NOMO-1 treated with dmso at 0.1 percent for 144 hours (cell line): ENCODE results near the gene UBE2S.

Source experiments
- DNase-seq: peaks from one replicate; lab custom pipeline; 2025; ENCODE audit not compliant: unreplicated experiment; lab: John Stamatoyannopoulos, UW

Gene UBE2S

GRCh38 chr19:55384920-55385723 lies 22.5 kb downstream of the UBE2S start:
- peak; percentile 94 for DNase-seq

- DNase-seq: peak; percentile 25
Observed at GRCh38 chr19:55384131-55384919, 23.3 kb downstream of the UBE2S start, which contains the start of gene TMEM238. Gene TMEM238 (minus strand): TSS chr19:55384292. CDS start chr19:55384259, 33 bp downstream.

- peak; percentile 60 for DNase-seq
Observed at GRCh38 chr19:55383279-55384130, 24.1 kb downstream of the UBE2S start.

GRCh38 chr19:55382522-55383054 lies 25.0 kb downstream of the UBE2S start:
- no peak for DNase-seq

GRCh38 chr19:55382013-55382412 lies 25.6 kb downstream of the UBE2S start:
- no peak for DNase-seq

GRCh38 chr19:55379174-55379573 lies 28.4 kb downstream of the UBE2S start:
- DNase-seq: no peak

GRCh38 chr19:55377356-55378131 lies 30.0 kb downstream of the UBE2S start:
- no peak for DNase-seq

GRCh38 chr19:55376241-55376933 lies 31.2 kb downstream of the UBE2S start, which contains the start of gene TMEM190:
Gene TMEM190 (plus strand): TSS chr19:55376826. CDS start chr19:55376854, 28 bp downstream.
- DNase-seq: no peak

GRCh38 chr19:55373993-55374757 lies 33.4 kb downstream of the UBE2S start:
- no peak for DNase-seq

- no peak for DNase-seq
Observed at GRCh38 chr19:55373306-55373992, 34.1 kb downstream of the UBE2S start.

GRCh38 chr19:55372316-55373081 lies 35.1 kb downstream of the UBE2S start:
- no peak for DNase-seq

- DNase-seq: no peak
Observed at GRCh38 chr19:55370305-55370988, 37.1 kb downstream of the UBE2S start, which contains the start of gene IL11. Gene IL11 (minus strand): TSS chr19:55370463. CDS start chr19:55370310, 153 bp downstream.

GRCh38 chr19:55369653-55370304 lies 37.8 kb downstream of the UBE2S start:
- no peak for DNase-seq

GRCh38 chr19:55368701-55369563 lies 38.7 kb downstream of the UBE2S start:
- no peak for DNase-seq

GRCh38 chr19:55368106-55368505 lies 39.5 kb downstream of the UBE2S start:
- DNase-seq: no peak
